ENCODE results near the gene MAD1L1. TPM values are rescaled to one million over a fixed set of nuclear protein-coding genes. Genes with fewer than 3 reads are reported as not detected.

MAD1L1 gene
- total RNA-seq, 2 donors from 2014 or later = 46.7 to 66.0 TPM

DNA sequence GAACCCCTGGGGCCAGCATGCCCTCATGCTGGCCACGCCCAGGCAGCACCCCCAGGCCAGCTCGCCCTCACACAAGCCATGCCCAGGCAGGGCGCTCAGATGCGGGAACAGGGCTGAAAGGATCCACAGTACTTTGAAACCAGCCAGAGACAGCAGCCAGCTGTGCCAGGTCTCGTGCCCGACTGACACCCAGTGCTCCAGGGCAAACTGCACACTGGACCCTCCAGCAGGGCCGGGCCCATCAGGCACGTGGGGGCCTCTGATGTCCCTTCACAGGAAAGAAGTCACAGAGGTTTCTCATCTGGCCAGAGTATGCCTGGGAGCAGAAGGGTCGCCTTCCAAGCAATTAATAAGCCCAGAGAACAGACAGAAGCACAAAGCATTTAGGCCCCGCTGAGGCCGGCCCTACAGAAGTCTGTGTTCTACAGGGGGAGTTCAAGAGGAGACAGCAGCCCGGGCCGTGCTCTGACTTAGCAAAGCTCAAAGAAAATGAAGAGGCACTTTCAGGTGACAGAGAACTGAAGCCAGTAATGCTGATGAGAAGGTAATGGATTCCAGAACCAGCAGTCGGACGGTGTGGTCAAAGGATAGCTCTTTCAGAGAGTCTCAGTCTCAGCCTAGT lies 21.4 kb downstream of the MAD1L1 start:
- ATAC-seq (replicated peaks) = no peak
- H3K4me1 Mint-ChIP-seq = peaks cover 9% of the 10 kb centered on the region
- no peaks in the 10 kb centered on the region for H3K9me3 Mint-ChIP-seq
- H3K36me3 Mint-ChIP-seq (ENCODE audit: low read depth) = peaks cover 61% of the 10 kb centered on the region
- H3K27ac Mint-ChIP-seq = no peak overlapping the region
- H3K27me3 Mint-ChIP-seq = no peaks in the 10 kb centered on the region
- H3K4me3 Mint-ChIP-seq = no peak overlapping the region

DNA sequence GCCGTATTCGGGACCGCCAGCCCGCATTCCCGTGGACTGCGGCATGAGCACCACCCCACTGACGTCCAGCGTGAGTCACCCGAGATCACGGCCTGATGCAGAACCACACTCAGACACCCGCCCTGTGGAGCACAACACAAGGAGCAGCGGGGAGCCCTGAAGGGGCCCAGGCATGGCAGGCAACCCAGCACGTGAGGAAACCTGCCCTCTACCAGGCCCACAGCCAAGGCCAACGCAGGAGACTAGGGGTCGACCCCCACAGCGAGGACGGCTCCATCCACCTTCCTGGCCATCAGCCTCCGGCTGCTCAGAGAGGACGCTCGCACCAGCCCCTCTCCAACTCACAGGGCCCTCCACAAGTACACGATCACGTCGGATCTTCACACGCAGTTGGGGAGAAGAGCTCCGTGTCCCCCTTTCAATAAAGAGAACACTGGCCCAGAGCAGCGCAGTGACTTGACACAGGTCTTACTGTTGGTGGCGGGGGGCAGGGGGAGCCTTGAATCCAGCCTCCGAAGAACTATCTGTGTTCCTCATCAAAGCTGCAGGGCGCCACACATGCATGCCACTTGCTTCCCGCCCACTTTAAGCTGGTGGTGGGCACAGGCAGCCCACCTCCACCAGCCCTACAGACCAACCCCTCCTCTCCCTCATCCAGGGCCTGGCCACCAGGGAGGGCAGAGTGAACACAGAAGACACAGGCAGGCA lies 22.0 kb downstream of the MAD1L1 start:
- ATAC-seq (replicated peaks) = no peak
- H3K4me1 Mint-ChIP-seq = peaks cover 4% of the 10 kb centered on the region
- no peak overlapping the region for H3K27ac Mint-ChIP-seq
- peaks cover 54% of the 10 kb centered on the region for H3K36me3 Mint-ChIP-seq (ENCODE audit: low read depth)
- H3K27me3 Mint-ChIP-seq = no peaks in the 10 kb centered on the region
- no peak overlapping the region for H3K4me3 Mint-ChIP-seq
- H3K9me3 Mint-ChIP-seq = no peaks in the 10 kb centered on the region

DNA sequence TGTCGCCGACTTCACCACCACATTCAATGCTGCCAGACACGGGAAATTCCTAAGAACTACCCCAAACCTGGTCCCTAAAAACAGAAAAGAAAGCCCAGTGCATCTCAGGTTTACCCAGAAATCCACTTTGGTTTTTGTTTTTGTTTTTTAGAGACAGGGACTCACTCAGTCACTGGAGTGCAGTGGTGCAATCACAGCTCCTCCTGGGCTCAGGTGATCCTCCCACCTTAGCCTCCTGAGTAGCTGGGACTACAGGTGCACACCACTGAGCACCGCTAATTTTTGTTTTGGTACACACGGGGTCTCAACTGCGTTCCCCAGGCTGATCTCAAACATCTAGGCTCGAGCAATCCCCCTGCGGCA lies 22.8 kb downstream of the MAD1L1 start:
- H3K4me1 Mint-ChIP-seq = no peaks in the 10 kb centered on the region
- H3K9me3 Mint-ChIP-seq = no peaks in the 10 kb centered on the region
- no peak overlapping the region for H3K4me3 Mint-ChIP-seq
- peaks cover 46% of the 10 kb centered on the region for H3K36me3 Mint-ChIP-seq (ENCODE audit: low read depth)
- no peak overlapping the region for H3K27ac Mint-ChIP-seq
- H3K27me3 Mint-ChIP-seq = no peaks in the 10 kb centered on the region
- ATAC-seq (replicated peaks) = no peak

DNA sequence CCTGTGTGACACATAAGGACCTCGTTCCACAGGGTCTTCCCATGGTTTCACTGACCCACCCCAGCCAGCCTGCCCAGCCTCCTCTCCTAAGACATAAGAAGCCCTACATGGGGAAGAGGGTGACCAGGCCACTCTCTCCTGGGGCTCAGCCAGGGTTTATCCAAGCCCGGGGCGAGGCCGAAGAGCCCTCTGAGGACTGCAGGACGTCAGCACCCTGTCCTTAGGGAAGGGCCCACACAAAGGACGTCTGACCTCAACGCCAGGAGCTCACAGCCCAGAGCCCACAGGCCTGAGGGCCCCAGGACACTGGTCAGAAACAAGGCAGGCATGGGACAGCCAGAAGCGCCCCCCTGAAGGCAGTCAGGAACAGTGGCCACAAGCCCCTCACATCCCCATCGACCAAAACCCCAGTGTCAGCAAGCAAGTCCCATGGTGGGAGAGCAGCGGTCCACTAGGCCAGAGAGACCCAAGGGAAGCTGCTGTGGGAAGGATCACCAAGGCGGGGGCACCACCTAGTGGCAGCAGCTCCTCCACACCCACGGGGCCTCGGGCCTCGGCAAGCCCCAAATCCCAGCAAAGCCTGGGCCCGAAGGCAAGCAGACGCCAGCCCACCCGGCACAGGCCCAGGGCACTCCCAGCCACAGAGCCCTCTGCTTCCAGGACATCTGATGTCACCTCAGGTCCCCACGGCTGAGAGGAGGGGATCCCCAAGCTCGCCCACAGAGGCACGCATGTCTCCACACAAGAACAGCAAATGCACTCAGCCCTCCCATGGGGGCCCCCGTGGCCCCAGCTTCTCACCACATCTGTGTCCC lies 23.4 kb downstream of the MAD1L1 start:
- peaks cover 40% of the 10 kb centered on the region for H3K36me3 Mint-ChIP-seq (ENCODE audit: low read depth)
- H3K27ac Mint-ChIP-seq = no peak overlapping the region
- H3K4me1 Mint-ChIP-seq = no peaks in the 10 kb centered on the region
- H3K4me3 Mint-ChIP-seq = no peak overlapping the region
- H3K9me3 Mint-ChIP-seq = no peaks in the 10 kb centered on the region
- no peaks in the 10 kb centered on the region for H3K27me3 Mint-ChIP-seq
- ATAC-seq (replicated peaks) = peak; percentile 52

DNA sequence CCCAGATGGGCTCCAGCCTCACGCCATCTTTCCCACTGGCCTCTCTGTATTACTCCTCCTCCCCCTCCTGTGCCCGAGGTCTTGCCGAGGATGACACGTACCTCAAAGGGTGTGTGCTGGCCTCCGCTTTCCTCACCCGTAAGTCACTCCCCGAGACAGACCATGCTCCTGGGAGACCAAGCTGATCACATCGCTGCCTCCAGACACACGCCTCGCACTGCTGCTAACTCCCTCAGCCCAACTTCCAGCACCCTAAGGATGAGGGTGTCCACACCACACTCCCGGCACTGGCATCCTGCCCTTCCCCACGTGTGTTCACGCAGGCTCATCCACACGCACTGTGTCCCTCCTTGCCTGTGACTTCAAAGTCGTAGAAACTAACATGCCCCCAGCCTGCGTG lies 24.0 kb downstream of the MAD1L1 start:
- no peaks in the 10 kb centered on the region for H3K4me1 Mint-ChIP-seq
- no peaks in the 10 kb centered on the region for H3K9me3 Mint-ChIP-seq
- H3K36me3 Mint-ChIP-seq (ENCODE audit: low read depth) = peaks cover 36% of the 10 kb centered on the region
- no peak for ATAC-seq (replicated peaks)
- no peaks in the 10 kb centered on the region for H3K27me3 Mint-ChIP-seq
- H3K27ac Mint-ChIP-seq = no peak overlapping the region
- H3K4me3 Mint-ChIP-seq = no peak overlapping the region

DNA sequence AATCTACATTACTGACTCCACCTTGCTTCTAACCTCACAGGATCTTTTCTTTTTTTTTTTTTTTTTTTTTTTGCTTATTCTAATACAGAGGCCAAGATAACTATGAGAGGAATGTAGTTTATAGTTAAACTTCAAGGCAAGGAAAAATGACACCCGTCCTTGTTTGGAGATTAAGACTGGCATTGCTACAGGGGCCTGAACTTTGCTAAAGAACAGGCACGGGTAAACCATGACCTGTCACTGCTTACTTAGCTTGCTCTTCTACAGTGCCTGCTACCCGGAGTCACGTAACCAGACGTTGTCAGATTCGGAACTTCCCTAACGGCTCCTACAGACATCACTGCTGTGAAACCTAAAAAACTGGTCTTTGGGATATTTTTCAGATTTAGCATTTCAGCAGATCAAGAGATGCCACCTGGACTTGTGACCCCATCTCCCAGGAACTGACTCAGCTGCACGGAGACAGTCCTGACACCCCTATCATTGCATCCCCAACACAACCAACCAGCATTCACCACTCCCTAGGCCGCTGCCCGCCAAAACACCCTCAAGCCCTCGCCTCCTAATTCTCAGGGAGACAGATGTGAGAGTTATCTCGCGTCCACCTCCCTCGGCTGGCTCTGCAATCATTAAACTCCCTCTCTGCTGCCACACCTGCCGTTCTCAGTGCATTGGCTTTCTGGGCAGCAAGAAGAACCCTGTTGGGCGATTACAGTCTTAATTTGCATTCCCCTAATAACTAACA lies 27.5 kb downstream of the MAD1L1 start:
- ATAC-seq (replicated peaks) = no peak
- H3K4me1 Mint-ChIP-seq = no peaks in the 10 kb centered on the region
- H3K9me3 Mint-ChIP-seq = no peaks in the 10 kb centered on the region
- no peak overlapping the region for H3K27ac Mint-ChIP-seq
- H3K4me3 Mint-ChIP-seq = no peak overlapping the region
- H3K27me3 Mint-ChIP-seq = no peaks in the 10 kb centered on the region
- H3K36me3 Mint-ChIP-seq (ENCODE audit: low read depth) = peaks cover 26% of the 10 kb centered on the region

DNA sequence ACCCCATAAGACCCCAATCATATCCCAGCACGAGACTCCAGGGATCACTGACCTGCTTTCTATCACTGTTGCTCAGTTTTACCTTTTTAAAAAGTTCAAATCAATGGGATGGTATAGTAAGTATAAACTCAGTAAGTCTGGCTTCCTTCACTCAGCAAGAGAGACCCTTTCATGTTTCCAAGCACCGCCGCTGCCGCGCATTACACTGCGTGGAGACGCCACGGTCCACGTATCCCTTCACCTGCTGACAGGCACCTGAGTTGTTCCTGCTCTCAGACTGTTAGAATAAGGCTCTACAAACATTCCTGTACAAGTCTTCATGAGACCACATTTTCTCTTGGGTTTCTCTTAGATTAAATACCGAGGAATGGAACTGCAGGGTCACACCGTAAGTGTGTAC lies 28.3 kb downstream of the MAD1L1 start:
- no peaks in the 10 kb centered on the region for H3K4me1 Mint-ChIP-seq
- no peak for ATAC-seq (replicated peaks)
- H3K4me3 Mint-ChIP-seq = no peak overlapping the region
- no peaks in the 10 kb centered on the region for H3K9me3 Mint-ChIP-seq
- peaks cover 28% of the 10 kb centered on the region for H3K36me3 Mint-ChIP-seq (ENCODE audit: low read depth)
- no peaks in the 10 kb centered on the region for H3K27me3 Mint-ChIP-seq
- H3K27ac Mint-ChIP-seq = no peak overlapping the region

DNA sequence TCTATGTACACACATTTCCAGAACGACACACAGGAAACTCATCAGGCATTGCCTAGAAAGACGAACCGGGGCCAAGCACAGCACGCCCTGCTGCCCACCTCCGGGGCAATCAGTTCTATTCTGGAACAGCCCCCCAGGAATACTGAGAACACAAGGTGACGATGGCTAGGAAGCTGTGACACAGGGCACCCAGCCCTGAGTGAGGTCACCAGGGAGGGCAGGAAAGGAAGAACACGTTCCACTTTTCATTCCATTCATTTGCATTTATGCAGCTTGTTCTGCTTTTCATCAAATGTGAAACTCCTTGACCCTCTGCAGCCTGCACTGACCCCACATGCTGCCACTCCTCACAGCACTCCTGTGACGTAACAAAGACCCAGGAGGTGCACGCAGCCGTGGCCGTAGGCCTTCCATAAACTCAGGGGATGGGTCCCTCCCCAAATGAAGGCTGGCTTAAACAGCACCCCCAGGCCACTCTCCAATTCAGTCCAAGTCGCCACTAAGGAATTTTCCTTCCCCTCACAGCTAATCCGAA lies 28.9 kb downstream of the MAD1L1 start:
- H3K27ac Mint-ChIP-seq = no peak overlapping the region
- H3K9me3 Mint-ChIP-seq = no peaks in the 10 kb centered on the region
- peaks cover 27% of the 10 kb centered on the region for H3K36me3 Mint-ChIP-seq (ENCODE audit: low read depth)
- H3K27me3 Mint-ChIP-seq = no peaks in the 10 kb centered on the region
- H3K4me3 Mint-ChIP-seq = no peak overlapping the region
- ATAC-seq (replicated peaks) = no peak
- H3K4me1 Mint-ChIP-seq = no peaks in the 10 kb centered on the region

DNA sequence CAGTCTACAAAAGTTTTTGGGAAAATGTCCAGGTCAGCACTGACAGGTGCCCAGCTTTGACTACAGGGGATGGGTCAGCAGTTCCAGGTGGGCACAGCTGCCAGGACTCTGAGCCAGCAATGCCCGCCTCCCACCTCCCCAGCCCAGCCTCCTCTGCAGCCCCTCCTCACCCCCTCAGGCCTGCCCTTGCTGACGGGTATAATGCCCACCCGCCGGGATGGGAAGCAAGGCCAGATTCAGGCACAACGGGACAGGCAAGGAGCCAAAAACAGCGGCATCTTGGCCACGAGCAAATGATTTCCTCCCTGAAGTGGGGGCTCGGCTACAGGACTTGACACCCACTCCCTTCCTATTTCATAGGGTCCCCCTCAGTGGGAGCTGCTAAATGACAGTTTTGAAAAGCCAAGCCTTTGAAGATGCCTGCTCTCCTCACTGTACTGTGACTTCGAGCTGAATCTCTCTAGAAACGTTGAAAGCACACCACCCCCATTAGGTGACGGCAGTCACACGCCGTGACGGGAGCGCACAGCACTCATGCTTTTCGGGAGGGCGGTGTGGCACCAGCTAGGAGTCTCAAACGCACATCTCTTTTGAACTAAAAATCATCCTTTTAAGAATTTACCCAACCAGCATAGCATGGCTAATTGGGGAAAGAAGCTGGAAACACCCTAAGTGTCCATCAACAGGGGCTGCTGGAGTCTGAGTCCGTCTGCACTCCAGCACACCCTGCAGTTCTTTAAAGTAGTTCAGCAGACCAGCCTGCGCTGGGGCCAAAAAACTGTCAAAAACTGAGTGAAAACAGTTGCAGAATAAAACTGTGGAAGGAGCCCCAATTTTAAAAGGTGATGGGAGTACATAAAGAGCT lies 29.6 kb downstream of the MAD1L1 start:
- Mint-ChIP-seq H3K27ac (no peak overlapping the region), H3K36me3 (ENCODE audit: low read depth) (peaks cover 20% of the 10 kb centered on the region), H3K27me3 (no peaks in the 10 kb centered on the region), H3K4me1 (no peaks in the 10 kb centered on the region), H3K9me3 (no peaks in the 10 kb centered on the region), H3K4me3 (no peak overlapping the region)
- ATAC-seq (replicated peaks) = no peak

DNA sequence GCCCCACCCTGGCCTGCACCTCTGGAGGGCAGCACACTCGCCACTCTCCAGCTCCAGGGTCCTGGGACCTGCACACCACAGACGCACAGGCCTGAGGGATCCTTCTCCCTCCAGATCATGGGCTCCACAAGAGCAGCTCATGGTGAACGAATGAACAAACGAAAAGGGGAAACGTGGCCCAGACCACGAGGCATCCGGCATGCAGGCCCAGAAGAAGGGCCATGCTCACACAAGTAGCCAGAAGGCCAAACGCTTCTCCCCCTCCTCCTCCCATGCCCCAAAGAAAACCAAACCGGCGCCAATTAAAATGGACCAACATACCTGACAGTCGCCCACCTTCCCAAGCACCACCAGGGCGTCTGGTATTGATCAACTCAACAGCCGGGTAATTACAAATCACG lies 30.4 kb downstream of the MAD1L1 start:
- Mint-ChIP-seq H3K36me3 (ENCODE audit: low read depth) (peaks cover 16% of the 10 kb centered on the region), H3K27me3 (no peaks in the 10 kb centered on the region), H3K9me3 (no peaks in the 10 kb centered on the region), H3K4me1 (no peaks in the 10 kb centered on the region), H3K27ac (no peak overlapping the region), H3K4me3 (no peak overlapping the region)
- ATAC-seq (replicated peaks) = no peak

DNA sequence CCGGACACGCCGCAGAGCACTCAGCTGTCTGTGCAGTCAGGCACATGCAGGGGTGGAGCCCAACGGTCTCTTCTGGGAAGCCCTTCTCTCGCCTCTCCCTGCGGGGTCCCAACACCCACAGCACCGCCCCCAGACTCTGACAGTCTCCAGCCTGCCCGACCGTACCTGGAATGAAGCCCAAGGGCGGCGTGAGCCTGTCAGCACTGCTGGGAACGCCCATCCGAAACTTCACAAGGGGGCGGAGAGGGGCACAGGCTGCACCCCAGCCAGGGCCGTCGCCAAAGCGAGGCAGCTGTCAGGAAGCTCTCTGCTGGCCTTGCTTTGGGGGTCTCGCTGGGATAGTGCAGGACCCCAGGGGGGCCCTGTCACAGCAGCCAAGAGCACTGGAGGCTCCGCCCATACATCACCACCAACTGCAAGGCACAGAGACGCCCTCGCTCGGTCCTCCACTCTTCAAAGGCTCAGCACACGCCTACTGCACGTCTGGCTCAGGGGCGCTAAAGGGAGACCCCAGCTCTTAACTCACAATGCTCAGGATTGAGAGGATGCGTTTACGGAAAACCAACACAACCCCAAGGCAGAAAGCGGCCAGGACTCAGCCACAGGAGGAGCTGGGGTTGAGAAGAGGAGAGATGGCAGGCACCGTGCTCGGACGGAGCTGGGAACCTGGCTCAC lies 30.9 kb downstream of the MAD1L1 start:
- Mint-ChIP-seq H3K4me1 (no peaks in the 10 kb centered on the region), H3K4me3 (no peak overlapping the region), H3K36me3 (ENCODE audit: low read depth) (peaks cover 16% of the 10 kb centered on the region), H3K27ac (no peak overlapping the region), H3K9me3 (no peaks in the 10 kb centered on the region), H3K27me3 (no peaks in the 10 kb centered on the region)
- no peak for ATAC-seq (replicated peaks)

DNA sequence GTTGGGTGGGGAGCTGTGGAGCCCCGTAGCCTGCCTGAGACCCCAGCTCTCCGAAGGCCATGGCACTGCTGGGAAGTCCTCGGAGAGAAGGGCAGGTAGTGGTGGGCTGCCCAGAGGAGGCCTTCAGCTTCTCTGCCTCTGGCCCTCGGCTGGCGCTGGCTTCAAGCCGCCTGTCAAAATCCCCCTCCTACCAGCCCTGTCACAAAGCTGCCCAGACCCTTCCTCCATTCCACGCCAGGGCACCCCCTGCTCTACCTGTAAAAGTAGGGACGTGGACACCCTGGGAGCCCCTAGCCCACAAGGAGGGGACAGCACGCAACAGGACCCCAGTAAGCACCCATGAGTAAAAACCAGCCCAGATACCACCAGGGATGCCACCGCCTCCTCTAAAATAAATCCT lies 31.6 kb downstream of the MAD1L1 start:
- no peak overlapping the region for H3K27ac Mint-ChIP-seq
- no peak overlapping the region for H3K4me3 Mint-ChIP-seq
- H3K4me1 Mint-ChIP-seq = no peaks in the 10 kb centered on the region
- ATAC-seq (replicated peaks) = no peak
- no peaks in the 10 kb centered on the region for H3K9me3 Mint-ChIP-seq
- H3K27me3 Mint-ChIP-seq = no peaks in the 10 kb centered on the region
- H3K36me3 Mint-ChIP-seq (ENCODE audit: low read depth) = peaks cover 16% of the 10 kb centered on the region

DNA sequence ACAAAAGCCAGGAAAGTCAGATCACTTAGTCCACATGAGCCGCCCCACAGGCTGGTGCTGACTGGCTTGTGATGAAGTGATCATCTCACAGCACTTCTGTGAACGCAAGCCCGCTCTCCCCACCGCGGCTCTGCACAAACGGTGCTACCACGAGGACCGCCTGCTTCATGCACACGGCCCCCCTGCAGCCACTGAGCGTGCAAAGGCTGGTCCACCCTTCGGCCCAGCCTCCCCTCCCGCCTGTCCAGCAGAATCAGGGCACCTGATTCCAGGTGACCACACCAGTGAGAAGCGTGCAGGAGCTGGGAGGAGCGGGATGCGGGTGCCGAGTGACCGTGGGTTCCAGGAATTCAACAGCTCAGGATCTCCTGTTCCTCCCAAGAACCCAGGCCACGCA lies 32.2 kb downstream of the MAD1L1 start:
- no peaks in the 10 kb centered on the region for H3K4me1 Mint-ChIP-seq

More for the DNA sequence above, 32.2 kb downstream of the MAD1L1 start:
- Mint-ChIP-seq H3K27me3 (no peaks in the 10 kb centered on the region), H3K4me3 (no peak overlapping the region), H3K9me3 (no peaks in the 10 kb centered on the region), H3K36me3 (ENCODE audit: low read depth) (peaks cover 16% of the 10 kb centered on the region), H3K27ac (no peak overlapping the region)
- no peak for ATAC-seq (replicated peaks)

All from activated T-helper 17 cell treated with anti-CD3 and anti-CD28 coated beads, Interleukin-2, amount 50 U/mL, for 72 hours (primary cell).